ENCODE data around the gene FARS2.

DNA sequence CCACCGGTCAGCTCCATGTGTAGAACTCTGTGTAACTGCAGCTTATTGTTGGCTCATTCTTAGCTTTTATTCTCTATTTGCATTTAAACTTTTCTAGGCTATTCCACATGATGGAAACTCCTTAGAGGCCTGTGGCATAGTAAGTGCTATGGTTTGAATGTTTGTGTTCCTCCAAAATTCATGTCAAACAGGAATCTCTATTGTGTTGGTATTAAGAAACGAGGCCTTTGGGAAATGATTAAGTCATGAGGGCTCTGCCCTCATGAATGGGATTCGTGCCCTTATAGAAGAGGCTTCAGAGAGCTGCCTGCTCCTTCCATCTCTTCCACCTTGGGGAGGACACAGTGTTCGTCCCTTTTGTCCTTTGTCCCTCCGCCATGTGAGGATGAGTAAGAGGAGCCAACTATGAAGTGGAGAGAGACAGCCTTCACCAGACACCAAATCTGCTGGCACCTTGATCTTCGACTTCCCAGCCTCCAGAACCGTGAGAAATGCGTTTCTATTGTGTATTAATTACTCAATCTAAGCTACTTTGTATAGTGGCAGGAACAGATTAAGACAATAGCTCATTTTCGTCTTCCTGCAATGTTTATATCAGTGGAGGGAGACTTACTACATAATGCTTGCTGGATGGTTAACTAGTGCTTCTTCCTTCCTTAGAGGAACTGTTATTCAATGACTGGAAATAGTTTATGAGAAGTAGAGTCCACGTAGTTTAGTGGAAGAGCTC, 361.1 kb downstream of the FARS2 start:
- TF ChIP-seq, protein P1, sequence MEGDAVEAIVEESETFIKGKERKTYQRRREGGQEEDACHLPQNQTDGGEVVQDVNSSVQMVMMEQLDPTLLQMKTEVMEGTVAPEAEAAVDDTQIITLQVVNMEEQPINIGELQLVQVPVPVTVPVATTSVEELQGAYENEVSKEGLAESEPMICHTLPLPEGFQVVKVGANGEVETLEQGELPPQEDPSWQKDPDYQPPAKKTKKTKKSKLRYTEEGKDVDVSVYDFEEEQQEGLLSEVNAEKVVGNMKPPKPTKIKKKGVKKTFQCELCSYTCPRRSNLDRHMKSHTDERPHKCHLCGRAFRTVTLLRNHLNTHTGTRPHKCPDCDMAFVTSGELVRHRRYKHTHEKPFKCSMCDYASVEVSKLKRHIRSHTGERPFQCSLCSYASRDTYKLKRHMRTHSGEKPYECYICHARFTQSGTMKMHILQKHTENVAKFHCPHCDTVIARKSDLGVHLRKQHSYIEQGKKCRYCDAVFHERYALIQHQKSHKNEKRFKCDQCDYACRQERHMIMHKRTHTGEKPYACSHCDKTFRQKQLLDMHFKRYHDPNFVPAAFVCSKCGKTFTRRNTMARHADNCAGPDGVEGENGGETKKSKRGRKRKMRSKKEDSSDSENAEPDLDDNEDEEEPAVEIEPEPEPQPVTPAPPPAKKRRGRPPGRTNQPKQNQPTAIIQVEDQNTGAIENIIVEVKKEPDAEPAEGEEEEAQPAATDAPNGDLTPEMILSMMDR (conservative IDR thresholded peaks at IDR 0.05; ENCODE audit: low read length): no peak
- no peak for TF ChIP-seq EZH2phosphoT487 (IDR thresholded peaks at IDR 0.05; ENCODE audit: borderline replicate concordance, low read depth, low read length)
